ENCODE measurements around the gene LETM1.

LETM1 gene

GRCh38 chr4:1856071-1856942 lies at the start of gene LETM1:
LETM1 (minus strand) TSS chr4:1856156; CDS start chr4:1855950, 206 bp downstream.
- DNase-seq, result peak; percentile 95

- no peak for DNase-seq
Measured at GRCh38 chr4:1904042-1904441, 48.1 kb upstream of the LETM1 start.

GRCh38 chr4:1903035-1903434 lies 47.1 kb upstream of the LETM1 start:
- DNase-seq, result no peak

GRCh38 chr4:1902243-1902642 lies 46.3 kb upstream of the LETM1 start:
- DNase-seq, result no peak

- DNase-seq, result no peak
Measured at GRCh38 chr4:1901127-1901526, 45.2 kb upstream of the LETM1 start.

- no peak for DNase-seq
Measured at GRCh38 chr4:1900624-1901023, 44.7 kb upstream of the LETM1 start.

GRCh38 chr4:1900087-1900433 lies 44.1 kb upstream of the LETM1 start:
- DNase-seq, result peak; percentile 48

- peak; percentile 67 for DNase-seq
Measured at GRCh38 chr4:1899149-1900086, 43.5 kb upstream of the LETM1 start.

GRCh38 chr4:1898681-1899080 lies 42.7 kb upstream of the LETM1 start:
- no peak for DNase-seq

GRCh38 chr4:1898007-1898406 lies 42.1 kb upstream of the LETM1 start:
- DNase-seq, result no peak

GRCh38 chr4:1896658-1896991 lies 40.7 kb upstream of the LETM1 start:
- DNase-seq, result no peak

- DNase-seq, result no peak
Measured at GRCh38 chr4:1895971-1896657, 40.2 kb upstream of the LETM1 start.

GRCh38 chr4:1890979-1891570 lies 35.1 kb upstream of the LETM1 start:
- no peak for DNase-seq

GRCh38 chr4:1887052-1887451 lies 31.1 kb upstream of the LETM1 start:
- DNase-seq, result no peak

- DNase-seq, result no peak
Measured at GRCh38 chr4:1885414-1885813, 29.5 kb upstream of the LETM1 start.

- DNase-seq, result no peak
Measured at GRCh38 chr4:1883583-1883982, 27.6 kb upstream of the LETM1 start.

GRCh38 chr4:1882850-1883271 lies 26.9 kb upstream of the LETM1 start:
- no peak for DNase-seq

- no peak for DNase-seq
Measured at GRCh38 chr4:1880332-1880731, 24.4 kb upstream of the LETM1 start.

- no peak for DNase-seq
Measured at GRCh38 chr4:1879485-1879884, 23.5 kb upstream of the LETM1 start.

GRCh38 chr4:1874201-1874600 lies 18.2 kb upstream of the LETM1 start:
- DNase-seq, result peak; percentile 53

GRCh38 chr4:1873776-1874175 lies 17.8 kb upstream of the LETM1 start:
- no peak for DNase-seq

GRCh38 chr4:1873291-1873690 lies 17.3 kb upstream of the LETM1 start:
- DNase-seq, result no peak

- DNase-seq, result no peak
Measured at GRCh38 chr4:1872870-1873269, 16.9 kb upstream of the LETM1 start.
